ENCODE data around the gene OASL. TPM values are rescaled to one million over a fixed set of nuclear protein-coding genes. Genes with fewer than 3 reads are reported as not detected.
"Not testable (repeated sequence)": the region's sequence is repeated elsewhere in the genome, so short reads cannot be mapped to it uniquely, and the experiment has no call there.

Gene OASL
- total RNA-seq, 6 experiments from 2014 or later = not detected

- H3K36me3 Mint-ChIP-seq (ENCODE audit: low read depth) = no peaks in the 10 kb centered on the region
- H3K4me1 Mint-ChIP-seq (ENCODE audit: low read depth) = no peaks in the 10 kb centered on the region
- H3K9me3 Mint-ChIP-seq = no peaks in the 10 kb centered on the region; the same call in none of the 2 replicates
- no peak overlapping the region for H3K4me3 Mint-ChIP-seq
- H3K27ac Mint-ChIP-seq = no peak overlapping the region
- no peak for DNase-seq
- no peak for TF ChIP-seq CTCF (IDR thresholded peaks at IDR 0.05)
- peaks cover 11% of the 10 kb centered on the region; the same call in 1 of the 2 replicates for H3K27me3 Mint-ChIP-seq (ENCODE audit: insufficient read depth)
These were observed 33.1 kb upstream of the OASL start for GRCh38 chr12:121072147-121072546.

GRCh38 chr12:121069206-121069605 is 30.2 kb upstream of the OASL start:
- no peak for TF ChIP-seq CTCF (IDR thresholded peaks at IDR 0.05)
- Mint-ChIP-seq H3K4me1 (ENCODE audit: low read depth) (no peaks in the 10 kb centered on the region), H3K4me3 (no peak overlapping the region), H3K36me3 (ENCODE audit: low read depth) (no peaks in the 10 kb centered on the region), H3K27me3 (ENCODE audit: insufficient read depth) (peaks cover 21% of the 10 kb centered on the region), H3K9me3 (no peaks in the 10 kb centered on the region; the same call in none of the 2 replicates), H3K27ac (no peak overlapping the region)
- no peak for DNase-seq

- TF ChIP-seq CTCF (IDR thresholded peaks at IDR 0.05) = no peak
- peaks cover 5% of the 10 kb centered on the region for H3K4me1 Mint-ChIP-seq (ENCODE audit: low read depth)
- H3K27ac Mint-ChIP-seq = no peak overlapping the region
- H3K4me3 Mint-ChIP-seq = no peak overlapping the region
- DNase-seq = no peak
- no peaks in the 10 kb centered on the region for H3K36me3 Mint-ChIP-seq (ENCODE audit: low read depth)
- no peaks in the 10 kb centered on the region for H3K9me3 Mint-ChIP-seq
- H3K27me3 Mint-ChIP-seq (ENCODE audit: insufficient read depth) = peaks cover 17% of the 10 kb centered on the region
These were observed 26.3 kb upstream of the OASL start for GRCh38 chr12:121065345-121065744.

- H3K4me3 Mint-ChIP-seq; H3K36me3 Mint-ChIP-seq (ENCODE audit: low read depth); H3K9me3 Mint-ChIP-seq; H3K27ac Mint-ChIP-seq; DNase-seq: not testable (repeated sequence)
- Mint-ChIP-seq H3K27me3 (ENCODE audit: insufficient read depth) (peaks cover 17% of the 10 kb centered on the region), H3K4me1 (ENCODE audit: low read depth) (peaks cover 11% of the 10 kb centered on the region)
These were observed 25.5 kb upstream of the OASL start for GRCh38 chr12:121064586-121064985.

- no peak overlapping the region for H3K4me3 Mint-ChIP-seq
- peaks cover 17% of the 10 kb centered on the region for H3K27me3 Mint-ChIP-seq (ENCODE audit: insufficient read depth)
- H3K27ac Mint-ChIP-seq = no peak overlapping the region
- no peak for DNase-seq
- H3K4me1 Mint-ChIP-seq (ENCODE audit: low read depth) = peaks cover 11% of the 10 kb centered on the region
- no peaks in the 10 kb centered on the region for H3K9me3 Mint-ChIP-seq
- no peaks in the 10 kb centered on the region for H3K36me3 Mint-ChIP-seq (ENCODE audit: low read depth)
- TF ChIP-seq CTCF (IDR thresholded peaks at IDR 0.05) = no peak
These were observed 25.1 kb upstream of the OASL start for GRCh38 chr12:121064116-121064515.

GRCh38 chr12:121062391-121063045 is 23.5 kb upstream of the OASL start:
- Mint-ChIP-seq H3K27ac (no peak overlapping the region), H3K4me1 (ENCODE audit: low read depth) (peaks cover 11% of the 10 kb centered on the region), H3K27me3 (ENCODE audit: insufficient read depth) (peaks cover 21% of the 10 kb centered on the region), H3K9me3 (no peaks in the 10 kb centered on the region), H3K4me3 (no peak overlapping the region), H3K36me3 (ENCODE audit: low read depth) (no peaks in the 10 kb centered on the region)
- DNase-seq = no peak
- no peak for TF ChIP-seq CTCF (IDR thresholded peaks at IDR 0.05)

All from HFFc6 (cell line).